K562 (cell line): ENCODE measurements around the gene SH3PXD2B.

Source experiments
- ETV5 ChIP-seq: sonication (generic); formaldehyde crosslinking; IDR thresholded peaks from 2 replicates; pipeline ENCODE4 v1.4.0; 2020; ENCODE audit warnings: low read depth, mild to moderate bottlenecking, missing genetic modification reagents
- ETV6 ChIP-seq, 3 experiments: fragments of 150-350 bp in 1 of 3; sonication (generic) in 1 of 3; formaldehyde crosslinking in 1 of 3; IDR thresholded peaks; 2 replicates each; pipeline versions ENCODE4 v1.6.1 to v1.8.0; 2014 to 2022; ENCODE audit warnings: borderline replicate concordance in 2 of 3, low read depth in 2 of 3, antibody characterized with exemption in 1 of 3, low read length in 1 of 3, mild to moderate bottlenecking in 1 of 3, missing genetic modification reagents in 1 of 3
- MYC ChIP-seq, 2 experiments: fragments of 250-450 bp in 1 of 2; sonication (Bioruptor Pico) in 1 of 2; IDR thresholded peaks; 2 replicates each; pipeline versions ENCODE4 v1.5.1 to v1.6.1; 2012 to 2021; ENCODE audit warnings: low read depth in 2 of 2, borderline replicate concordance in 1 of 2, improper control_type of control experiment in 1 of 2, low read length in 1 of 2, mild to moderate bottlenecking in 1 of 2, moderate library complexity in 1 of 2
- POLR2A ChIP-seq: fragments of 450-650 bp; conservative IDR thresholded peaks from 2 replicates; pipeline ENCODE4 v1.6.1; 2016

DNA sequence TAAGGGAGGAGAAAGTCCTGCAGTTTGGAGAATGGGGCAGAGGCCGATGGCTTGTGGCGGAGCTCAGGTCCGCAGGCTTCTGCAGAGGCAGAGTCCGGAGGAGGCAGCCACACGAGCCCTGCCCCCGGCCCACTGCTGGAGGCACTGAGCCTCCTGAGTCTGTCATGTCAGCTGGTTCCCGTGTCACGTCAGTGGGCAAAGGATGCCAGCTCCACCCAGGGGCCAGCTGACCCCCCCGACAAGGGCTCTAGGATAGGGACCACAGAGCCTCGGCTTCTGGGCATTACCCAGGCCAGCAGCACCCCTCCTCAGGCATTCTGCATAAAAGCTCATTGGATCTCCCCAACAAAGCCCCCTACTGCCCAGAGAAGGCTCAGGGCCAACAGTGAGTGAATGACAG, 8.5 kb downstream of the SH3PXD2B start:
- TF ChIP-seq ETV6 (IDR thresholded peaks at IDR 0.05; ENCODE audit: borderline replicate concordance in 1 of 2, low read depth in 2 of 2, low read length in 1 of 2) (no peak), ETV6 (CRISPR knock-in tag; IDR thresholded peaks at IDR 0.05; ENCODE audit: borderline replicate concordance) (no peak), MYC (IDR thresholded peaks at IDR 0.05; ENCODE audit: low read depth, low read length) (no peak), MYC (CRISPR knock-in tag; IDR thresholded peaks at IDR 0.05; ENCODE audit: borderline replicate concordance, low read depth) (no peak), POLR2A (no peak), ETV5 (CRISPR knock-in tag) (no peak)
